ENCODE measurements around the gene DPH5.
"Not testable (repeated sequence)": the region's sequence is repeated elsewhere in the genome, so short reads cannot be mapped to it uniquely, and the experiment has no call there.

The DPH5 gene, protein sequence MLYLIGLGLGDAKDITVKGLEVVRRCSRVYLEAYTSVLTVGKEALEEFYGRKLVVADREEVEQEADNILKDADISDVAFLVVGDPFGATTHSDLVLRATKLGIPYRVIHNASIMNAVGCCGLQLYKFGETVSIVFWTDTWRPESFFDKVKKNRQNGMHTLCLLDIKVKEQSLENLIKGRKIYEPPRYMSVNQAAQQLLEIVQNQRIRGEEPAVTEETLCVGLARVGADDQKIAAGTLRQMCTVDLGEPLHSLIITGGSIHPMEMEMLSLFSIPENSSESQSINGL

DNA sequence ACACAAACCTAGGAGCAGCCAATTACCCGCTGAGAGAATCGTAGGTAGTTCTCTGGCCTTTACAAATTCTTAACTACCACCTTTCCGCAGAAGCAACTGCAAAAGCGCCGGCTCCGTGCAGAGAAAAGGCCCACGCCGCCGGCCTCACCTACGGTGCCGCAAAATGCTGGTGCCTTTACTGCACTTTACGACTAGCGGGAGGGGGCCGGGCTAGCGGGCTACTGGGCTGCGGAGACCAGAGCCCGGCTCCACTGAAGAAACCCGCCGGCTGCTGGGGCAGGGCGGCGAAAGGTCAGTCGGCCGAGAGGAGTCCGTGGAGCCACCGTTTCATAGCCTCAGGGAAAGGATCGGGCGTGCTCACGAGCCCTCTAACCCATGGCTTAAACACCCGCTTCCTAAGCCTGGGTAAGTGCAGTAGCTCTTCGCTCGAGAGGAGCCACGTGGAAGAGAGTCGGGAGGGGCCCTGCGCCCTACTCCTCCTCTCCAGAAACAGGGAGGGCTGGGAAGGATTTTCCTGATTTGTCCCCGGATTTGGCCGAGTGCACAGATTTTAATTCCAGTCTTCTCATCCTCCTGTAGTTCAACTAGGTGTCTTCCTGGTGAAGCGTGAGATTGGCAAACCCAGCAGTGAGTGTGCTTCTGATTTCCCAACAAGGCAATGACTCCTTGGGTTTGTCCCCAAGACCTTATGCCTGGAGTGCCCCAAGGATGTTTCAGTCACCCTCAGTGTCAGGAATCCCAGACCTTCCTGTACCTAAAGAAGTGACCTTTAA lies at the start of gene DPH5:
Gene DPH5, minus strand, starts transcription at position 128 of the 773 bp plus-strand sequence. CDS start 341 bp downstream, outside the sequence.
- in situ Hi-C loops (cut with MboI; ENCODE audit: low sequenced_read_pairs): no loop called here

DNA sequence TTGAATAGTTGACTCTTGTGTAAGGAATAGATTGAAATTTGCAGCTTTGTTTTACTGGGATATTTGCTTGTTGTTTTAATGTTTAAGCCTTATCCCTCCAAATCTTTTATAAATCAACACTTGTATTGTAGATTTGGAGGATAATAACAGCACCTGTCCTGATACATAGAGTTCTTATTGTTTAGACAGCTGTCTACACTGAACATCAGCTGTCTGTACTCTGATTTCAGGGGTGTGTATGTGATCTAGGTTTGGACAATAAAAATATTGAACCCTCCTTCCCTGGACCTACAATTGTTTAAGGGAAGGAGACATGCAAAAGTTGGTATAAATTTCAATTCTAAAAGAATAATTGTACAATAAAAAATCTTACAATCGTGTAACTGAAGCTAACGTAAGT lies 48.3 kb upstream of the DPH5 start:
- in situ Hi-C loops (cut with MboI; ENCODE audit: low sequenced_read_pairs): no loop called here

DNA sequence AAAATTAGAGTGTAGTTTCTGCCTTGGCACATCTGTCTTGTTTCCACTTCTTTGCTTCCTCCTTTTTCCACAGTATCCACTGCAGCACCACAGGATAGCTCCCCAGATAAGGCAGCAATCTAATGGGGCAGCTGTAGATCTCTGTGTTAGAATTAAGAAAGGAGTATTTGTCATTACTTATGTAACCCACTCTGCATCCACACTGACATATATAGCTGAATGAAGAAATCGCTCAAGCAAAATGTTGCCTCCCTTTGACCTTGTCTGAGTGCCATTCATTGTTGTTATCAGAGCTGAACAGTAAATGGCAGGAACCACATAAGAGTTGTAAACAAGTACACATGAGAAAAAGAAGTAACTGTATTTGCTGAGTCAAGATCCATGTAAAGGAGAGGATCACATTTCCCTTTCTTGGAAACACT lies 45.9 kb upstream of the DPH5 start:
- in situ Hi-C loops (cut with MboI; ENCODE audit: low sequenced_read_pairs): no loop called here

- in situ Hi-C loops (cut with MboI; ENCODE audit: low sequenced_read_pairs): no loop called here
Measured at GRCh38 chr1:101069158-101069557, 43.6 kb upstream of the DPH5 start.

DNA sequence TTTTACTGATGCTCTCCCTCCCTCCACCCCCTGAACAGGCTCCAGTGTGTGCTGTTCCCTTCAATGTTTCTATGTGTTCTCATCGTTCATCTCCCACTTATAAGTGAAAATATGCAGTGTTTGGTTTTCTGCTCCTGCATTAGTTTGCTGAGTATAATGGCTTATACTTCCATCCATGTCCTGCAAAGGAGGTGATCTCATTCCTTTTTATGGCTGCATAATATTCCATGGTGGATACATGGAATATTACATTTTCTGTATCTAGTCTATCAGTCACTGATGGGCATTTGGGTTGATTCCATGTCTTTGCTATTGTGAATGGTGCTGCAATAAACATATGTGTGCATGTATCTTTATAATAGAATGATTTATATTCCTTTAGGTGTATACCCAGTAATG lies 41.4 kb upstream of the DPH5 start:
- in situ Hi-C loops (cut with MboI; ENCODE audit: low sequenced_read_pairs): not testable (repeated sequence)

GRCh38 chr1:101066260-101066936 lies 40.8 kb upstream of the DPH5 start:
- in situ Hi-C loops (cut with MboI; ENCODE audit: low sequenced_read_pairs): no loop called here

DNA sequence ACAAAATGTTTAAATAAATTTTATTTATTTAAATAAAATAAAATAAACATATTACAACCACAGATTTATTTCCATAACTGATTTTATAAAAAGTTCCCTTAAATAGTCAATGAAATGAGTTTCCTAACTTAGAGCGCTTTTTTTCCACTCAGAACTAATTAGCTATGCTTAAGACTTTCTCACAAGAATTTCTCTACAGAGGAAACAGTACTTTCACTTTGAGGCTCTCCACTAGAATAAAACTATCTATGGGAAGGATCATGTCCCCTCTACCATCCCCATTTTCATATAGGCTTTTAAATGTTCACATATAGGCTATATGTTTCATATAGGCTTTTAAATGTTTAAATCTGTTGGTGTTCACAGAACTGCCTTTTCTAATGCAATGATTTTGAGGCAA lies 40.0 kb upstream of the DPH5 start:
- in situ Hi-C loops (cut with MboI; ENCODE audit: low sequenced_read_pairs): no loop called here

DNA sequence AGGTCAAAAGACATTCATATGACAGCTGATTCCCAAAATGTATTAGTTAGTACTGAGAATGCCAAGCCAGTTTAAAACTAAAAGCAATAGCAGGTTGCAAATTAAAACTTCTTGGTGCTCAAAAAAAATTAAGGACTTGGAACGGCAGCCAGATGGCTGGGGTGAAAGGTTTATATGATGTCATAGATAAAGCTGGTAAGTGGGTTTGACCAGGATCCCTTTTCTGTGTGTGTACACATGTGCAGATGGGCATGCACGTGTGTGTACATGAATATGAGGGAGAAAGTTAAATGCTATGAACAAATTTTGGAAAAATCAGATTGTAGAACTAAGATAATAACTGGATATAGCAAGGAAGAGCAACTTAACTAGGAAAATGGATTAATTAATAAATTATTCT lies 39.1 kb upstream of the DPH5 start:
- in situ Hi-C loops (cut with MboI; ENCODE audit: low sequenced_read_pairs): no loop called here

DNA sequence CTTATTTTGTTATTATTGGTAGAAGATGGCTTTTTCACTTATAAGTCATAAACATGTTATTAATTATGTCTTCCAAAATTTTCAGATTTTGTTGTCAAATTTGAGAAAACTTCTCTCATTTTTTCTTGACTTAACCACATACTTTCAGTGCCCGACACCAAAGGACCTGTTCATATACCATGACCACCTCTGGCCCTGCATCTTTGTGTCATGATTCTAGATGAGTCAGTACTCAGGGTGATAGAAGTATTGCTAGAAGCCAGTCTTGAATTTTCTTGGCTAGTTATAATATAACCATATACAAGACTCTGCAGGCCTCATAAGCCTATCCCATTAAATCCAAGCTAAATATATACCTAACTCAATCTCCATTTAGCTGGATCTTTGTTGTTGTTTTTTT lies 35.4 kb upstream of the DPH5 start:
- in situ Hi-C loops (cut with MboI; ENCODE audit: low sequenced_read_pairs): no loop called here

DNA sequence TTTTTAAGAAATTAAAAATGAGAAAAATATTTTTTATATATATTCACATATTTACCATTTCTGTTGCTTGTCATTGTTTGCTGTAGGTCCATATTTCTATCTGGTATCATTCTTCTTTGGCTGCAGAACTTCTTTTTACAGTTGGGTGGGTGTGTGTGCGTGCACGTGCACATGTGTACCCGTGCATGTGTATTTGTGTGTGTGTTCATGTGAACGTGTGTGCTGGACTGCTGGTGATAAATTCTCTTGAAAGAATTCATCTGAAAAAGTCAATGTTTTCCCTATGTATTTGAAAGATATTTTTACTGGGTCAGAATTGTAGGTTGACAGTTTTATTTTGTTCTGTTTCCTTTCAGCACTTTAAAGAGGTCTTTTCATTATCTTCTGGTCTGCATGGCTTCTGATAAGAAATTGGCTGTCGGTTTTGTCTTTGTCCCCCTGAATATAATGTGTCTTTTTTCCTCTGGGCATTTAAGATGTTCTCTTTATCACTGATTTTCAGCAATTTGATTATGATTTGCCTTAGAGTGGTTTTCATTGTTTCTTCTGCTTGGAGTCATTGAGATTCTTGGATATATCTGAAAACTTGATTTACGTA lies 34.5 kb upstream of the DPH5 start:
- in situ Hi-C loops (cut with MboI; ENCODE audit: low sequenced_read_pairs): no loop called here

GRCh38 chr1:101055623-101056022 lies 30.0 kb upstream of the DPH5 start:
- in situ Hi-C loops (cut with MboI; ENCODE audit: low sequenced_read_pairs): no loop called here

DNA sequence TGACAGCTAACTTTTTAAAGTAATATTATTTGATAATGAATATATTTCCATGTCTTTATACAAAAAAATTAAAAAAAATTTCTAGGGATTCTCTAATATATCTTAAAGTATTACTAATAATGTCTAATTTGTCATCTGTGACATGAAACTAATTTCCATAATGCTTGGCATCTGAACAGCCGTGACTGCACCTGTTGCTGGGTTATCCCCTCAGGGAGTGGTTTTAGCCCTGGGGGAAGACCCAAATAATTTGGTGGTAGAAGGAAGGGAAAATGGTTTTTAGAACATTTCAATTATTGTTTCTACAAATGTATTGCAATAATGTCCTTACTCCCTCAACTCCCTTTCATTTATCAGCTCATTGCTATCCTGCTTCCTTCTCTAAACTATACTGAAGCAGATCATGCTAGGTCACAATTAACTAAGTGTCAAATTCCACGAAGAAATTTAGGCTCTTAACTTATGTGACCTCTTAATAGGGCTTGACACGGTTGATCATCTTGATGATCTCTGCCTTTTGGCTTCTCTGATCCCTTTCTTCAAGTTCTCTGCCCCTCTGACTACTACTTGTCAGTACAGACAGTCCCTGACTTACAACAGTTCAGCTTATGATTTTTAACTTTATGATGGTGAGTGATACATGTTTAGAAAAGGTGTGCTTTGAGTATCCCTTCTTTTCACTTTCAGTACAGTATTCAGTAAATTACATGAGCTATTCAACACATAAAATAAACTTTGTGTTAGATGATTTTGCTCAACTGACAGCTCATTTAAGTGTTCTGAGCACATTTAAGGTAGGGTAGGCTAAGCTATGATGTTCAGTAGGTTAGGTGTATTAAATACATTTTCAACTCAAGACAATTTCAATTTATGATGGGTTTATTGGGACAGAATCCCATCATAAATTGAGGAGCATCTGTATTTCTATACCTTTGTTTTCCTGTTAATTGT lies 26.4 kb upstream of the DPH5 start:
- in situ Hi-C loops (cut with MboI; ENCODE audit: low sequenced_read_pairs): no loop called here

DNA sequence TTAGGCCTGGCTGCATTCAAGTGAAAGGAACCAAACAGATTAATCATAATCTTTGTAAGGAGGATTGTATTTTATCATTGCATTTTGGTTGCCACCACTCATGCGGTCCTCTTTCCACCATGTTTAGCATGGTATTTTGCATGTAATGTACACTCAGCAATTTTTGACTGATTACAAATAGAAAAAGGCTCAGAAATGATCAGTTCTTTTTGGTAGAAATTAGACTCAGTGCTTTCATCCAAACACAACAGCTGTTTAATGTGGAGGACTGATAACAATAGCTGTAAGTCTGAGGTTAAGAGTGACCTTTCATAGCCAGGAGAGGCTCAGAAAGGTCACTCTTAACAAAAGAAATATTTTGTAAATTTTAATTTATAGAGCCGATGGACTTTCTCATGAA lies 25.3 kb upstream of the DPH5 start:
- in situ Hi-C loops (cut with MboI; ENCODE audit: low sequenced_read_pairs): no loop called here

GRCh38 chr1:101044749-101045148 lies 19.2 kb upstream of the DPH5 start:
- in situ Hi-C loops (cut with MboI; ENCODE audit: low sequenced_read_pairs): no loop called here

GRCh38 chr1:101044259-101044658 lies 18.7 kb upstream of the DPH5 start:
- in situ Hi-C loops (cut with MboI; ENCODE audit: low sequenced_read_pairs): no loop called here

- in situ Hi-C loops (cut with MboI; ENCODE audit: low sequenced_read_pairs): no loop called here
Measured at GRCh38 chr1:101043776-101044175, 18.2 kb upstream of the DPH5 start.

DNA sequence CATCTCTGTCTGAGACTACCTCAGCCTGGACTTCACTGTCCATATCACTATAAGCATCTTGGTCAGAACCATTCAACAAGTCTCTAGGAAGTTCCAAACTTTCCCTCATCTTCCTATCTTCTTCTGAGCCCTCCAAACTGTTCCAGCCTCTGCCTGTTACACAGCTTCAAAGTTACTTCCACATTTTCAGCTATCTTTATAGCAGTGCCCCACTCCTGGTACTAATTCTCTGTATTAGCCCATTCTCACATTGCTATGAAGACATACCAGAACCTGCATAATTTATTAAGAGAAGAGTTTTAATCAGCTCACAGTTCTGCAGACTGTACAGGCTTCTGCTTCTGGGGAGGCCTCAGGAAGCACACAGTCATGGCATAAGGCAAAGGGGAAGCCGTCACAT lies 15.7 kb upstream of the DPH5 start:
- in situ Hi-C loops (cut with MboI; ENCODE audit: low sequenced_read_pairs): no loop called here

DNA sequence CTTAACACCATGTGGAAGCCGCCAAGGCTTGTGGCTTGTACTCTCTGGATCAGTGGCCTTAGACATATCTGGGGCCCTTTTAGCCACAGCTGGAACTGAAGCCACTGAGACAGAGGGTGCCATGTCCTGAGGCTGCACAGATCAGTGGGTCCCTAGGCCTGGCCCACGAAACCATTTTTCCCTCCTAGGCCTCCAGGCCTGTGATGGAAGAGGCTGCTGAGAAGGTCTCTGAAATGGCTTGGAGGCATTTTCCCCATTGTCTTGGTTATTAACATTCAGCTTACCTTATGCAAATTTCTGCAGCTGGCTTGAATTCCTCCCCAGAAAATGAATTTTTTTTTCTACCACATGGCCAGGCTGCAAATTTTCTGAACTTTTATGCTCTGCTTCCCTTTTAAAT lies 15.1 kb upstream of the DPH5 start:
- in situ Hi-C loops (cut with MboI; ENCODE audit: low sequenced_read_pairs): no loop called here

- in situ Hi-C loops (cut with MboI; ENCODE audit: low sequenced_read_pairs): no loop called here
Measured at GRCh38 chr1:101039245-101039644, 13.7 kb upstream of the DPH5 start.

- in situ Hi-C loops (cut with MboI; ENCODE audit: low sequenced_read_pairs): no loop called here
Measured at GRCh38 chr1:101037316-101037715, 11.7 kb upstream of the DPH5 start.
